A549 (cell line): ENCODE measurements around the gene NAP1L4.

ENCODE experiments used
- CTCF ChIP-seq: fragments of >200 bp; sonication (Bioruptor Twin); formaldehyde crosslinking; IDR thresholded peaks from 3 replicates; pipeline ENCODE4 v1.5.1; 2016
- ESRRA ChIP-seq: fragments of 150-350 bp; IDR thresholded peaks from 2 replicates; pipeline ENCODE4 v1.6.1; 2014; ENCODE audit warnings: mild to moderate bottlenecking, low read length, borderline replicate concordance
- NFE2L2 ChIP-seq: fragments of 150-350 bp; conservative IDR thresholded peaks from 2 replicates; pipeline ENCODE4 v1.6.1; 2014; ENCODE audit warnings: low read length
- POLR2A ChIP-seq: IDR thresholded peaks from 2 replicates; pipeline ENCODE4 v1.6.1; 2012; ENCODE audit warnings: mild to moderate bottlenecking, low read length
- REST ChIP-seq: fragments of 200-600 bp; sonication (generic); IDR thresholded peaks from 2 replicates; pipeline ENCODE4 v1.6.1; 2016; ENCODE audit warnings: antibody characterized with exemption, mild to moderate bottlenecking, moderate library complexity

GRCh38 chr11:2989551-2989950 is 2.6 kb downstream of the NAP1L4 start:
- TF ChIP-seq REST: no peak
- no peak for TF ChIP-seq ESRRA
- TF ChIP-seq NFE2L2: no peak
- no peak for TF ChIP-seq POLR2A
- no peak for TF ChIP-seq CTCF
